ENCODE data around the gene ZNF334. TPM values are rescaled to one million over a fixed set of nuclear protein-coding genes. Genes with fewer than 3 reads are reported as not detected.

ZNF334 gene
- total RNA-seq, 1 donor from 2014 or later: 38.7 TPM

GRCh38 chr20:46545827-46546138 lies 32.4 kb upstream of the ZNF334 start:
- Mint-ChIP-seq H3K27me3 (no peaks in the 10 kb centered on the region), H3K9me3 (ENCODE audit: low read depth) (no peaks in the 10 kb centered on the region), H3K4me1 (ENCODE audit: low read depth) (no peaks in the 10 kb centered on the region), H3K36me3 (ENCODE audit: insufficient read depth) (no peaks in the 10 kb centered on the region), H3K27ac (no peak overlapping the region), H3K4me3 (ENCODE audit: low read depth) (no peak overlapping the region)
- no peak for TF ChIP-seq CTCF (IDR thresholded peaks at IDR 0.05; ENCODE audit: unreplicated experiment)
- DNase-seq (ENCODE audit: low spot score, unreplicated experiment): no peak

- Mint-ChIP-seq H3K27me3 (no peaks in the 10 kb centered on the region), H3K36me3 (ENCODE audit: insufficient read depth) (no peaks in the 10 kb centered on the region), H3K4me1 (ENCODE audit: low read depth) (no peaks in the 10 kb centered on the region), H3K27ac (no peak overlapping the region), H3K4me3 (ENCODE audit: low read depth) (no peak overlapping the region), H3K9me3 (ENCODE audit: low read depth) (no peaks in the 10 kb centered on the region)
- no peak for TF ChIP-seq CTCF (IDR thresholded peaks at IDR 0.05; ENCODE audit: unreplicated experiment)
- DNase-seq (ENCODE audit: low spot score, unreplicated experiment): no peak
Measured at GRCh38 chr20:46545077-46545826, 31.9 kb upstream of the ZNF334 start.

GRCh38 chr20:46544576-46544975 lies 31.2 kb upstream of the ZNF334 start:
- Mint-ChIP-seq H3K9me3 (ENCODE audit: low read depth) (no peaks in the 10 kb centered on the region), H3K4me1 (ENCODE audit: low read depth) (no peaks in the 10 kb centered on the region), H3K27me3 (no peaks in the 10 kb centered on the region), H3K27ac (no peak overlapping the region), H3K4me3 (ENCODE audit: low read depth) (no peak overlapping the region), H3K36me3 (ENCODE audit: insufficient read depth) (no peaks in the 10 kb centered on the region)
- no peak for TF ChIP-seq CTCF (IDR thresholded peaks at IDR 0.05; ENCODE audit: unreplicated experiment)
- DNase-seq (ENCODE audit: low spot score, unreplicated experiment): no peak

- Mint-ChIP-seq H3K4me3 (ENCODE audit: low read depth) (no peak overlapping the region), H3K27ac (no peak overlapping the region), H3K9me3 (ENCODE audit: low read depth) (no peaks in the 10 kb centered on the region), H3K36me3 (ENCODE audit: insufficient read depth) (no peaks in the 10 kb centered on the region), H3K4me1 (ENCODE audit: low read depth) (no peaks in the 10 kb centered on the region), H3K27me3 (peaks cover 4% of the 10 kb centered on the region)
- DNase-seq (ENCODE audit: low spot score, unreplicated experiment): no peak
- TF ChIP-seq CTCF (IDR thresholded peaks at IDR 0.05; ENCODE audit: unreplicated experiment): no peak
Measured at GRCh38 chr20:46543959-46544358, 30.6 kb upstream of the ZNF334 start.

GRCh38 chr20:46543033-46543432 lies 29.7 kb upstream of the ZNF334 start:
- Mint-ChIP-seq H3K9me3 (ENCODE audit: low read depth) (no peaks in the 10 kb centered on the region), H3K27me3 (peaks cover 4% of the 10 kb centered on the region), H3K27ac (no peak overlapping the region), H3K4me3 (ENCODE audit: low read depth) (no peak overlapping the region), H3K4me1 (ENCODE audit: low read depth) (no peaks in the 10 kb centered on the region), H3K36me3 (ENCODE audit: insufficient read depth) (no peaks in the 10 kb centered on the region)
- no peak for TF ChIP-seq CTCF (IDR thresholded peaks at IDR 0.05; ENCODE audit: unreplicated experiment)
- no peak for DNase-seq (ENCODE audit: low spot score, unreplicated experiment)
